HG03520 (cell line): ENCODE measurements around the gene UBL7.

Source experiments
- ATAC-seq: cut with Tn5 transposase; IDR thresholded peaks from one replicate; pipeline ENCODE4 v1.9.1; 2021; ENCODE audit warnings: mild to moderate bottlenecking, moderate library complexity; ENCODE audit not compliant: unreplicated experiment

The UBL7 gene

GRCh38 chr15:74424901-74425528 lies 35.9 kb downstream of the UBL7 start:
- no peak for ATAC-seq

- no peak for ATAC-seq
These were observed 37.3 kb downstream of the UBL7 start for GRCh38 chr15:74423431-74424257.

GRCh38 chr15:74422652-74423430 lies 38.1 kb downstream of the UBL7 start:
- no peak for ATAC-seq

GRCh38 chr15:74422265-74422651 lies 38.7 kb downstream of the UBL7 start:
- no peak for ATAC-seq

GRCh38 chr15:74421302-74422245 lies 39.4 kb downstream of the UBL7 start:
- no peak for ATAC-seq

GRCh38 chr15:74420193-74420905 lies 40.6 kb downstream of the UBL7 start:
- no peak for ATAC-seq

- no peak for ATAC-seq
These were observed 41.5 kb downstream of the UBL7 start for GRCh38 chr15:74419432-74419831.

- ATAC-seq: no peak
These were observed 42.2 kb downstream of the UBL7 start for GRCh38 chr15:74418575-74419338.

GRCh38 chr15:74417670-74418069 lies 43.3 kb downstream of the UBL7 start:
- ATAC-seq: no peak

- no peak for ATAC-seq
These were observed 43.7 kb downstream of the UBL7 start for GRCh38 chr15:74417225-74417624.

- ATAC-seq: no peak
These were observed 44.7 kb downstream of the UBL7 start for GRCh38 chr15:74415966-74416916.

GRCh38 chr15:74414603-74415338 lies 46.2 kb downstream of the UBL7 start:
- no peak for ATAC-seq

GRCh38 chr15:74414081-74414580 lies 46.8 kb downstream of the UBL7 start:
- no peak for ATAC-seq

GRCh38 chr15:74413350-74414080 lies 47.4 kb downstream of the UBL7 start:
- no peak for ATAC-seq

GRCh38 chr15:74412159-74412558 lies 48.8 kb downstream of the UBL7 start:
- ATAC-seq: no peak

- ATAC-seq: no peak
These were observed 49.3 kb downstream of the UBL7 start for GRCh38 chr15:74411686-74412085.

- no peak for ATAC-seq
These were observed 50.5 kb downstream of the UBL7 start for GRCh38 chr15:74410502-74410901.
